B cell (primary cell): ENCODE measurements around the gene URM1. TPM values are rescaled to one million over a fixed set of nuclear protein-coding genes. Genes with fewer than 3 reads are reported as not detected.

Source experiments
- ATAC-seq: fragments of 200-7000 bp; cut with Tn5 transposase; one replicate; pipeline ENCODE4 v1.10.0; 2021; ENCODE audit warnings: low read depth, mild to moderate bottlenecking, moderate number of reproducible peaks, moderate library complexity
- CTCF ChIA-PET: fragments of 350-600 bp; sonication (Branson Sonifier 250); formaldehyde crosslinking; loops from one replicate; lab custom pipeline; 2021; ENCODE audit warnings: antibody characterized with exemption, inconsistent platforms; lab: Charles Lee
- POLR2A ChIA-PET: fragments of 350-600 bp; sonication (Branson Sonifier 250); formaldehyde crosslinking; loops from one replicate; lab custom pipeline; 2021; ENCODE audit warnings: antibody characterized with exemption; lab: Charles Lee
- DNase-seq: peaks from one replicate; pipeline ENCODE4 v3.0.0; 2013
- H2AFZ ChIP-seq: 2 replicates; pipeline ENCODE4 v1.6.1; 2012; ENCODE audit warnings: mild to moderate bottlenecking, low read depth, low read length; ENCODE audit not compliant: insufficient read depth, poor library complexity, severe bottlenecking
- H3K27ac ChIP-seq, 2 donors: 1 replicate in 1 of 2; 2 replicates in 1 of 2; pipeline ENCODE4 v1.5.1; 2012 to 2013; ENCODE audit warnings: low read length in 2 of 2, mild to moderate bottlenecking in 2 of 2, moderate library complexity in 1 of 2
- H3K27me3 ChIP-seq, 4 experiments: fragments of 200-600 bp in 1 of 4; sonication (generic) in 1 of 4; replicated peaks in 1 of 4; 1 replicate in 2 of 4; 2 replicates in 2 of 4; pipeline versions ENCODE4 v1.6.1 to v1.7.0; 2013 to 2016; ENCODE audit warnings: low read length in 3 of 4, mild to moderate bottlenecking in 2 of 4, mixed read lengths in 1 of 4, moderate library complexity in 1 of 4; ENCODE audit not compliant: insufficient read depth in 4 of 4, control insufficient read depth in 3 of 4; ENCODE audit errors: control extremely low read depth in 1 of 4
- H3K36me3 ChIP-seq, 2 experiments: replicated peaks in 1 of 2; 1 replicate in 1 of 2; 2 replicates in 1 of 2; pipeline versions ENCODE4 v1.6.1 to v1.7.1; 2013; ENCODE audit warnings: low read length in 1 of 2; ENCODE audit not compliant: insufficient read depth in 2 of 2, control insufficient read depth in 1 of 2; ENCODE audit errors: control extremely low read depth in 1 of 2, extremely low read depth in 1 of 2
- H3K4me1 ChIP-seq, 2 donors: fragments of 200-600 bp in 1 of 2; sonication (generic) in 1 of 2; 1 replicate in 1 of 2; 2 replicates in 1 of 2; pipeline versions ENCODE4 v1.5.1 to v1.6.1; 2013 to 2017; ENCODE audit warnings: low read length in 2 of 2; ENCODE audit not compliant: control insufficient read depth in 2 of 2, insufficient read depth in 2 of 2
- H3K4me2 ChIP-seq: replicated peaks from 2 replicates; pipeline ENCODE3; 2012; ENCODE audit warnings: mild to moderate bottlenecking, low read depth, low read length; ENCODE audit not compliant: poor library complexity, severe bottlenecking
- H3K4me3 ChIP-seq, 5 experiments: fragments of 200-600 bp in 1 of 5; sonication (generic) in 1 of 5; 1 replicate in 3 of 5; 2 replicates in 2 of 5; pipeline versions ENCODE4 v1.5.1 to v1.7.0; 2011 to 2016; ENCODE audit warnings: low read length in 4 of 5, mild to moderate bottlenecking in 4 of 5, low read depth in 2 of 5, control low read depth in 1 of 5, moderate library complexity in 1 of 5; ENCODE audit not compliant: insufficient read depth in 1 of 5; ENCODE audit errors: control extremely low read depth in 1 of 5, extremely low read depth in 1 of 5
- H3K79me2 ChIP-seq: fragments of 200-600 bp; sonication (generic); one replicate; pipeline ENCODE4 v1.6.0; 2016; ENCODE audit warnings: low read length; ENCODE audit not compliant: control insufficient read depth, insufficient read depth
- H3K9ac ChIP-seq: fragments of 200-600 bp; sonication (generic); 2 replicates; pipeline ENCODE4 v1.6.1; 2017; ENCODE audit warnings: mild to moderate bottlenecking, low read length, moderate library complexity
- H3K9me3 ChIP-seq, 3 donors: one replicate each; pipeline versions ENCODE4 v1.6.1 to v1.7.1; 2013; ENCODE audit warnings: low read length in 2 of 3; ENCODE audit not compliant: control insufficient read depth in 2 of 3, insufficient read depth in 1 of 3; ENCODE audit errors: control extremely low read depth in 1 of 3
- H4K20me1 ChIP-seq: 2 replicates; pipeline ENCODE4 v1.6.0; 2012; ENCODE audit warnings: mild to moderate bottlenecking, low read length; ENCODE audit not compliant: insufficient read depth, control insufficient read depth, poor library complexity, severe bottlenecking
- H3K27ac Mint-ChIP-seq: one replicate; pipeline ENCODE4 v1.8.0; 2021; ENCODE audit warnings: mixed read lengths
- H3K27me3 Mint-ChIP-seq: one replicate; pipeline ENCODE4 v1.8.0; 2021; ENCODE audit warnings: mixed read lengths
- H3K4me1 Mint-ChIP-seq: one replicate; pipeline ENCODE4 v1.8.0; 2021; ENCODE audit warnings: mixed read lengths
- H3K4me3 Mint-ChIP-seq: one replicate; pipeline ENCODE4 v1.8.0; 2021; ENCODE audit warnings: mixed read lengths
- H3K9me3 Mint-ChIP-seq: one replicate; pipeline ENCODE4 v1.8.0; 2022; ENCODE audit warnings: mixed read lengths; ENCODE audit not compliant: insufficient read depth
- EZH2 ChIP-seq: IDR thresholded peaks from 2 replicates; pipeline ENCODE4 v1.6.1; 2012; ENCODE audit warnings: borderline replicate concordance, low read depth, mild to moderate bottlenecking, moderate library complexity, low read length; ENCODE audit not compliant: insufficient read depth, poor library complexity, severe bottlenecking
- WGBS: methylation state at CpG from one replicate; pipeline ENCODE4 v1.1.5; 2013; ENCODE audit warnings: missing lambda C conversion rate; ENCODE audit not compliant: insufficient coverage; 5-methylcytosine and 5-hydroxymethylcytosine counted together
- intact Hi-C: fragments of 100-400 bp; cut with micrococcal nuclease; formaldehyde crosslinking; loops from one replicate; pipeline ENCODE4 v1.10.0; 2022
- polyA plus RNA-seq: library from polyadenylated mRNA; depleted of rRNA; stranded (reverse); fragments of >200 nt; gene quantifications from 2 replicates; pipeline ENCODE4 v1.2.3, GENCODE V29; 2012
- total RNA-seq, 2 donors: library from RNA; stranded (reverse); fragments of 120-200 nt in 1 of 2; gene quantifications; 1 replicate in 1 of 2; 2 replicates in 1 of 2; pipeline versions ENCODE4 v1.2.3 to v1.2.4, GENCODE V29; 2013 to 2022
- TF ChIP-seq, protein P1 (sequence below): fragments of 200-600 bp; IDR thresholded peaks from one replicate; pipeline ENCODE4 v1.8.0; 2022; ENCODE audit warnings: antibody characterized with exemption, mild to moderate bottlenecking

Gene URM1
- total and polyA plus RNA-seq, 2 donors (not counting 1 experiment from before 2014, with no cell fraction given) = 40.3 to 43.8 TPM

DNA sequence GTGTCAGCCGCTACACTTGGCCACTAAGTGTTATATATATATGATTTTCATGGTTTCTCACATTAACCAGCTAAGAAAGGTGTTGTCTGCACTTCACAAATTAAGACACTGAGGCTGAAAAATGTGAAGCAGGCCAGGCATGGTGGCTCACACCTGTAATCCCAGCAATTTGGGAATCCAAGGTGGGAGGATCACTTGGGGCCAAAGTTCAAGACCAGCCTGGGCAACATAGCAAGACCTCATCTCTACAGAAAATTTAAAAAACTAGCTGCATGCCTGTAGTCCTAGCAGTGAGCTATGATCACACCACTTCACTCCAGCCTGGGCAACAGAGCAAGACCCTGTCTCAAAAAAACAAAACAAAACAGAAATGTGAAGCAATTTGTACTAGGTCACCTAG lies 46.8 kb upstream of the URM1 start:
- H3K9ac ChIP-seq = no peak overlapping the region
- WGBS = no CpG with 5 or more reads among the region's 1 CpG
- H4K20me1 ChIP-seq = peaks cover 5% of the 10 kb centered on the region
- peaks cover 31% of the 10 kb centered on the region for H3K4me1 Mint-ChIP-seq
- H3K27me3 Mint-ChIP-seq = no peaks in the 10 kb centered on the region
- H3K4me2 ChIP-seq = no peak overlapping the region
- TF ChIP-seq, protein P1, sequence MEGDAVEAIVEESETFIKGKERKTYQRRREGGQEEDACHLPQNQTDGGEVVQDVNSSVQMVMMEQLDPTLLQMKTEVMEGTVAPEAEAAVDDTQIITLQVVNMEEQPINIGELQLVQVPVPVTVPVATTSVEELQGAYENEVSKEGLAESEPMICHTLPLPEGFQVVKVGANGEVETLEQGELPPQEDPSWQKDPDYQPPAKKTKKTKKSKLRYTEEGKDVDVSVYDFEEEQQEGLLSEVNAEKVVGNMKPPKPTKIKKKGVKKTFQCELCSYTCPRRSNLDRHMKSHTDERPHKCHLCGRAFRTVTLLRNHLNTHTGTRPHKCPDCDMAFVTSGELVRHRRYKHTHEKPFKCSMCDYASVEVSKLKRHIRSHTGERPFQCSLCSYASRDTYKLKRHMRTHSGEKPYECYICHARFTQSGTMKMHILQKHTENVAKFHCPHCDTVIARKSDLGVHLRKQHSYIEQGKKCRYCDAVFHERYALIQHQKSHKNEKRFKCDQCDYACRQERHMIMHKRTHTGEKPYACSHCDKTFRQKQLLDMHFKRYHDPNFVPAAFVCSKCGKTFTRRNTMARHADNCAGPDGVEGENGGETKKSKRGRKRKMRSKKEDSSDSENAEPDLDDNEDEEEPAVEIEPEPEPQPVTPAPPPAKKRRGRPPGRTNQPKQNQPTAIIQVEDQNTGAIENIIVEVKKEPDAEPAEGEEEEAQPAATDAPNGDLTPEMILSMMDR = no peak
- peaks cover 2 to 23% of the 10 kb centered on the region in 2 experiments for H3K36me3 ChIP-seq
- H3K4me3 ChIP-seq = no peak overlapping the region
- H3K27ac Mint-ChIP-seq = peak overlapping the region; percentile 41
- H3K4me3 Mint-ChIP-seq = peak overlapping the region; percentile 97
- ATAC-seq (no peak), DNase-seq (no peak)
- POLR2A ChIA-PET = interaction anchor here (0.5 to 0.6 kb wide), 3 partner anchors 14 to 450 kb away, joined by 3 to 6 read pairs (median 4); no protein-coding TSS in a partner anchor
- H3K27me3 ChIP-seq = no peaks in the 10 kb centered on the region
- no peaks in the 10 kb centered on the region for H3K9me3 Mint-ChIP-seq
- H3K79me2 ChIP-seq = peaks cover 53% of the 10 kb centered on the region
- no peak overlapping the region for H2AFZ ChIP-seq
- intact Hi-C loops = loop anchor here (5.0 kb wide), 2 partner anchors 132 to 228 kb away; partner anchors contain the start of genes CIZ1 and SPTAN1
- CTCF ChIA-PET = interaction anchor here (0.6 to 1.2 kb wide), 4 partner anchors 10 to 46 kb away, joined by 3 read pairs; partner anchors contain the start of gene URM1
- no peaks in the 10 kb centered on the region for H3K9me3 ChIP-seq
- peaks cover 17 to 22% of the 10 kb centered on the region in 2 donors for H3K4me1 ChIP-seq
- H3K27ac ChIP-seq = no peak overlapping the region

DNA sequence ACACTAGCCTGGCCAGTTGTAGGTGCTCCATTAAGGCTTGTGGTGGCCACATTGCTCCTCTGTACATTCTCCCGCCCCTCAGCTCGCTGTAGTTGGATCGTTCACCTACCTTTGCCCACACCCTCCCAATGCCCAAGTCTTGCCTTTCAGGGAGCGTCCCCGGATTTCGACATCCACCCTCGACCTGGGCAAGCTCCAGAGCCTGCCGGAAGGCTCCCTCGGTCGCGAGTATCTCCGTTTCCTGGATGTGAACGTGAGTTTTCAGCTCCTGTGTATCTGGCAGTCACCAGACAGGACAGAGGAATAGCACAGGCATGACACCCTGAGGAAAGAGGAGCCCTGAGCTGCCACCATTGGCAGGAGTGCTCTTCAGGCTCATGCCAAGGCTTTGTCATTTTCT lies 45.5 kb upstream of the URM1 start:
- intact Hi-C loops = no loop called here
- ATAC-seq (no peak), DNase-seq (no peak)
- Mint-ChIP-seq H3K4me3 (no peak overlapping the region), H3K27me3 (no peaks in the 10 kb centered on the region), H3K9me3 (no peaks in the 10 kb centered on the region), H3K4me1 (peaks cover 31% of the 10 kb centered on the region), H3K27ac (no peak overlapping the region)
- no peaks in the 10 kb centered on the region for H3K9me3 ChIP-seq
- H3K27ac ChIP-seq = no peak overlapping the region
- peaks cover 56% of the 10 kb centered on the region for H3K79me2 ChIP-seq
- ChIA-PET CTCF (interaction anchor here (1.2 to 1.3 kb wide), 2 partner anchors 9 to 15 kb away, joined by 3 read pairs; no protein-coding TSS in a partner anchor), POLR2A (no interaction called here)
- H3K4me1 ChIP-seq = peaks cover 17 to 22% of the 10 kb centered on the region in 2 donors
- H4K20me1 ChIP-seq = peaks cover 5% of the 10 kb centered on the region
- H3K4me2 ChIP-seq = no peak overlapping the region
- TF ChIP-seq, protein P1 = no peak
- TF ChIP-seq EZH2 = no peak
- WGBS = 91% methylated on average over 13 of the region's 13 CpGs
- H3K36me3 ChIP-seq = peaks cover 2 to 23% of the 10 kb centered on the region in 2 experiments
- H2AFZ ChIP-seq = no peak overlapping the region
- no peak overlapping the region for H3K4me3 ChIP-seq
- no peaks in the 10 kb centered on the region for H3K27me3 ChIP-seq
- H3K9ac ChIP-seq = no peak overlapping the region
